Ecto neural progenitor cell (in vitro differentiated cells): ENCODE measurements around the gene LLGL2.

Experiments
- DNase-seq: peaks from one replicate; pipeline ENCODE4 v3.0.0-alpha.2; 2018; ENCODE audit warnings: low spot score

LLGL2 gene

DNA sequence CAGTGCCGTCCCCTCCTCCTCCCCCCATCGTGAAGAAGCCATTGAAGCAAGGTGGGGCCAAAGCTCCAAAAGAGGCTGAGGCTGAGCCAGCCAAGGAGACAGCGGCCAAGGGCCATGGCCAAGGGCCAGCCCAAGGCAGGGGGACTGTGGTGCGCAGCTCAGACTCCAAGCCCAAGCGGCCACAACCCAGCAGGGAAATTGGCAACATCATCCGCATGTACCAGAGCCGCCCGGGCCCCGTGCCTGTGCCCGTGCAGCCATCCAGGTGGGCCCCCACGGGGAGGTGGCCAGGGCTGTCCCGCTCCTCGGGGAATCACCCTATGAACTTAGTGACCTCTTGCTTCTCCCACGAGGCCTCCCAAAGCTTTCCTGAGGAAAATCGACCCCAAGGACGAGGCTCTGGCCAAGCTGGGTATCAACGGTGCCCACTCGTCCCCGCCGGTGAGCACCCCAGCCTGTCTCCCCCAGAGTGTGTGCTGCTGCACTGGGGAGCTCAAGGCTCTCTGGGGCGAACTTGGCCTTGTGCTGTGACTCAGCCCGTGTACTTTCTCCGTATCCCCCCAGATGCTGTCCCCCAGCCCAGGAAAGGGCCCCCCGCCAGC, 91.1 kb downstream of the LLGL2 start:
- DNase-seq = no peak

DNA sequence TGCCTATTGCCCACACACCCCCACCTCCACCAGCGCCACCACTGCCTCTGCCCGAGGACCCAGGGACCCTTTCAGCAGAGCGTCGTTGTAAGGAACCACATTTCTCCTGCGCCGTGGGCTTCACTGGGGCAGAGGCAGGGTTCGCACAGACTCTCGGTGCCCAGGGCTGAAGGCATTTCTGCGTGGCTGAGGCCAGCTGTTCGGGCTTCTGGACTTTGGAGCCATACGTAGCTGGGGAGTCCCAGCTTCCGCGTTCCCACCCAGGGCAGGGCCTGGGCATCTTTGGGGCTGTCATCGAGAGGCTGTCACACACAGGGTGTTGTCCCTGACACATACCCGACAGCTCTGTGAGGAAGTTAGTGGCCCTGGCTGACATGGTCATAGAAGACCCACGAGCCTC, 91.7 kb downstream of the LLGL2 start:
- no peak for DNase-seq

DNA sequence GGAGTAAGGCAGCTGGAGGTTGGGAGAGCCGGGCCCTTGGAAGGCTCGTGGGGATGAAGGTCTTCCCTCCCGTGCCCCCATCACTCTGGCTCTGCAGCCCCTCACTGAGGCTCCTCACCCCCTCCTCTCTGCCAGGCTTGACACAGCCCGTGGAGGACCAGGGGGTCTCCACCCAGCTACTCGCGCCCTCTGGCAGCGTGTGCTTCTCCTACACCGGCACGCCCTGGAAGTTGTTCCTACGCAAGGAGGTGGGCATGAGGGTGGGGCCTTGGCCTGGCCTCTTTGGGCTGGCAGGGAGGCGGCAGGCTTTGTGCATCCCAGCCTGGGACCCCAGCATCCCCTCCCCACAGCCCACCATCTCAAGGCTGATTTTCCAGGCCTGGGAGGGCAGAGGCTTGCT, 92.2 kb downstream of the LLGL2 start:
- no peak for DNase-seq

DNA sequence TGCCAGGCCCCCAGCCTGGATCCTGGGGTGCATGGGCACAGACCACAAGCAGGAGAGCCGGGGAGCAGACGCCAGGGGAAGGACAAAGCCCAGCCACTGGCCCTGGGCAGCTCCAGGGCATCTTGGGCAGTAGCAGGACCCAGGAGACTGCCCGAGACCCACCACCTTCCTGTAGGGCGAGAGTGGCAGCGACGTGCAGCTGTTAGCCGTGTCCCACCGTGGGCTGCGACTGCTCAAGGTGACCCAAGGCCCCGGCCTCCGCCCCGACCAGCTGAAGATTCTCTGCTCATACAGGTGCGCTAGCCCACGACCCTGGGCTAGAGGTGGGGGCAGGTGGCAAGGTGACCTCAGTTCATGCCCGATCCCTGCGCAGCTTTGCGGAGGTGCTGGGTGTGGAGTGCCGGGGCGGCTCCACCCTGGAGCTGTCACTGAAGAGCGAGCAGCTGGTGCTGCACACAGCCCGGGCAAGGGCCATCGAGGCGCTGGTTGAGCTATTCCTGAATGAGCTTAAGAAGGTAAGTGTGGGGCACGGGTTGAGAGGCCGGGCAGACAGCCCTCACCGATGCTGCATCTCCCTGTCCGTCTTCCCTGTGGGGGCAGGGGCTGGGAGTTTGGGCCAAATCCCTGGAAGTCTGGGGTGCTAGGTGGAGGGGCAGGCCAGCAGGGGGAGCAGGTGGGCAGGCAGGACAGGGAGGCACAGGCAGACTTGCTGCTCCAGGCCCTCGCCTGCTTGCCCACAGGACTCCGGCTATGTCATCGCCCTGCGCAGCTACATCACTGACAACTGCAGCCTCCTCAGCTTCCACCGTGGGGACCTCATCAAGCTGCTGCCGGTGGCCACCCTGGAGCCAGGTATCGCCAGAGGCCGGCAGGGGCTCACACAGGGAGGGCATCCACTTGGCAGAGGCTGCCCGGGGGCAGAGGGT, 94.3 kb downstream of the LLGL2 start:
- DNase-seq = peak; percentile 89

DNA sequence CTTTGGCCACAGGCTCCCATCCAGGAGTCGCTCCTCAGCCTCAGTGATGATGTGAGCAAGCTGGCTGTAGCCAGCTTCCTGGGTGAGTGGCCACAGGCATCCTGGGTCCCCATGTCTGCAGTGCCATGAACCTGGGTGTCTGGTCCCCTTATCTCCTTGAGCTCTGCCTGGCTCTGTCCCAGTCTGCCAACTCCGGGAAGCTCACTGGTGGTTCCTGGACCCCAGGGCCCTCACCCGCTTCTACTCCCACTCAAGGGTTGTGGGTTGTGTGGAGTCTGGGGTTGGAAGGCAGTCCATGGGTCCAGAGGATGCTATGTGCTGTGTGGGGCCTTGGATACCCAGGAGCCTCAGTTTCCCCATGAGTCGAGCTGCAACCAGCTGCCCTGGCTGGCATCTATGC, 96.0 kb downstream of the LLGL2 start:
- no peak for DNase-seq

DNA sequence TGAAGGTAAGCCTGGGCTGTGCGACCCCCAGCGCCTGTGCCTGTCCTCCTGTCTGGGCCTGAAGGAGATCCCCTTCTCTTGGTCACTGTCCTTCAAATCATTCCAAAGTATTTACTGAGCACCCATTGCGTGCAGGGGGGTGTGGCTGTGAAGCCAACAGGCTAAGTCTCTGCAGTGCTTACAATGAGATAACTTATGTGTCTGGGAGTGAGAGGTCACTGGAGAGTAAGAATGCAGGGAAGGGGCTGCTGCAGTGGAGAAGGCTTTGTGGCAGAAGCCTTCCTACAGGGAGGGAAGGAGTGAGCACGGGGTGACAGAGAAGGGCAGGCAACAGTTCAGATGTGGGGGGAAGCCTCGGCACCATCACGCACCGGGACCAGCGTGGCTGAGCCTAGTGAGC, 96.6 kb downstream of the LLGL2 start:
- DNase-seq = no peak

DNA sequence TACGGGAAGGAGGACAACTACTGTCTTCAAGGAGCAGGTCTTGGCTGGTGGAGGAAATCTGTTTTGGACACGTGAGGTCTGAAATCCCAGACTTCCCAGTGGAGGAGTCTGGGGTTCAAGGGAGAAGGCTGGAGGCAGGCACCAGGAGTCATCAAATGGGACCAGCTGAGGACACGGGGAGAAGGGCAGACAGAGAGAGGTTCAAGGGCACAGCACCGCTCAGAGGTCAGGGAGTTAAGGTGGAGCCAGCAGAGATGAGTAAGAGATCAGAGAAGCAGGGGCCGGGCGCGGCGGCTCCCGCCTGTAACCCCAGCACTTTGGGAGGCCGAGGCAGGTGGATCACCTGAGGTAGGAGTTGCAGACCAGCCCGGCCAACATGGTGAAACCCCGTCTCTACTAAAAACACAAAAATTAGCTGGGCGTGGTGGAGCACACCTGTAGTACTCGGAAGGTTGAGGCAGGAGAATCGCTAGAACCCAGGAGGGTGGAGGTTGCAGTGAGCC, 97.3 kb downstream of the LLGL2 start:
- no peak for DNase-seq

DNA sequence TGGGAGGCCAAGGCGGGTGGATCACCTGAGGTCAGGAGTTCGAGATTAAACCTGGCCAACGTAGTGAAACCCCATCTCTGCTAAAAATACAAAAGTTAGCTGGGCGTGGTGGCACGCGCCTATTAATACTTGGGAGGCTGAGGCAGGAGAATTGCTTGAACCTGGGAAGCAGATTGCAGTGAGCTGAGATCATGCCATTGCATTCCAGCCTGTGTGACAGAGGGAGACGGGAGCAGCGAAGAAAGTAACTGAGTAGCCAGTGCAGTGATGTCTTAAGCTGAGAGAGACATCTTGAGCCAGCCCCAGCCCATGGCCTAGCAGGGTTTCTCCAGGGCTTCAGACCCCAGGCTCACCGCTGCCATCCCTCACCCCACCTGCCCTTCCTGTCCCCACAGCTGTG, 97.9 kb downstream of the LLGL2 start:
- DNase-seq = no peak

DNA sequence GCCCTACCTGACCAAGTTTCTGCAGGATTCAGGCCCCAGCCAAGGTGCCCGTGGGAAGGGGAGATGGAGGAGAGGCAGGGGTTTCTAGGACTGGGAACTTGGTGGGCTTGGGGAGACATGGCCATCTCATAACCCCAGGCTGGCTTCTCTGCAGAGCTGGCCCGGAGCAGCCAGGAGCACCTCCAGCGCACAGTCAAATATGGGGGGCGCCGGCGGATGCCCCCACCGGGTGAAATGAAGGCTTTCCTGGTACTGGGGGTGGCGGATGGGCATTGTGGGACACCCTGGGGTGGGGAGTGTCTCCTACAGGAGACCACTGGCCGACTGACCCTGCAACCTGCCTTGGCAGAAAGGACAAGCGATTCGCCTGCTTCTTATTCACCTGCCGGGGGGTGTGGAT, 98.5 kb downstream of the LLGL2 start:
- DNase-seq = no peak
